ENCODE data around the gene TMEM200A. TPM values are rescaled to one million over a fixed set of nuclear protein-coding genes. Genes with fewer than 3 reads are reported as not detected.

Gene TMEM200A
- total RNA-seq, 1 experiment from 2014 or later: not detected

DNA sequence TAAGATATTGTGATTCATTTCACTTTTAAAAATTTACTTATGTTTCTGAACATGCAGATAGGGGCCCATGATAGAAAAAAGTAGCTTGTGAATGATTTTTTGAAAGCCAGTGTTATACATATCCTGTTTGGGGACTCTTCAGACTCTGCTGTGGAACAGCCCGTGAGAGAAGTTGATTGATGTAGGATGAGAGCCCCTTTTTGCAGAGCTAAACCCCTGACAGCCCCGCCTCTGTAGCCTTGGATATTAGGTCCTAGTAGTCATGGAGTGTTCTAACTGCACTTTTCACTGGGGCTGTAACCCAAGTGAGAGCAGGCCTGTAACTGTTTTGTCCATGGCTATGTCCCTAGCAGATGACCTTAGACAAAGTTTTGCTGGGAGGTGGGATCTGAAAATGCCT, 8.2 kb downstream of the TMEM200A start:
- in situ Hi-C loops (cut with HindIII; ENCODE audit: low sequenced_read_pairs): no loop called here
- DNase-seq (ENCODE audit: low spot score): no peak

GRCh38 chr6:130376936-130377335, 11.1 kb downstream of the TMEM200A start:
- DNase-seq (ENCODE audit: low spot score): no peak
- in situ Hi-C loops (cut with HindIII; ENCODE audit: low sequenced_read_pairs): no loop called here

GRCh38 chr6:130377371-130377770, 11.6 kb downstream of the TMEM200A start:
- no peak for DNase-seq (ENCODE audit: low spot score)
- in situ Hi-C loops (cut with HindIII; ENCODE audit: low sequenced_read_pairs): no loop called here

- in situ Hi-C loops (cut with HindIII; ENCODE audit: low sequenced_read_pairs): no loop called here
- DNase-seq (ENCODE audit: low spot score): no peak
These were observed 12.1 kb downstream of the TMEM200A start for GRCh38 chr6:130377915-130378314.

GRCh38 chr6:130379223-130379622, 13.4 kb downstream of the TMEM200A start:
- DNase-seq (ENCODE audit: low spot score): no peak
- in situ Hi-C loops (cut with HindIII; ENCODE audit: low sequenced_read_pairs): no loop called here

- in situ Hi-C loops (cut with HindIII; ENCODE audit: low sequenced_read_pairs): no loop called here
- DNase-seq (ENCODE audit: low spot score): no peak
These were observed 15.2 kb downstream of the TMEM200A start for GRCh38 chr6:130381012-130381411.

DNA sequence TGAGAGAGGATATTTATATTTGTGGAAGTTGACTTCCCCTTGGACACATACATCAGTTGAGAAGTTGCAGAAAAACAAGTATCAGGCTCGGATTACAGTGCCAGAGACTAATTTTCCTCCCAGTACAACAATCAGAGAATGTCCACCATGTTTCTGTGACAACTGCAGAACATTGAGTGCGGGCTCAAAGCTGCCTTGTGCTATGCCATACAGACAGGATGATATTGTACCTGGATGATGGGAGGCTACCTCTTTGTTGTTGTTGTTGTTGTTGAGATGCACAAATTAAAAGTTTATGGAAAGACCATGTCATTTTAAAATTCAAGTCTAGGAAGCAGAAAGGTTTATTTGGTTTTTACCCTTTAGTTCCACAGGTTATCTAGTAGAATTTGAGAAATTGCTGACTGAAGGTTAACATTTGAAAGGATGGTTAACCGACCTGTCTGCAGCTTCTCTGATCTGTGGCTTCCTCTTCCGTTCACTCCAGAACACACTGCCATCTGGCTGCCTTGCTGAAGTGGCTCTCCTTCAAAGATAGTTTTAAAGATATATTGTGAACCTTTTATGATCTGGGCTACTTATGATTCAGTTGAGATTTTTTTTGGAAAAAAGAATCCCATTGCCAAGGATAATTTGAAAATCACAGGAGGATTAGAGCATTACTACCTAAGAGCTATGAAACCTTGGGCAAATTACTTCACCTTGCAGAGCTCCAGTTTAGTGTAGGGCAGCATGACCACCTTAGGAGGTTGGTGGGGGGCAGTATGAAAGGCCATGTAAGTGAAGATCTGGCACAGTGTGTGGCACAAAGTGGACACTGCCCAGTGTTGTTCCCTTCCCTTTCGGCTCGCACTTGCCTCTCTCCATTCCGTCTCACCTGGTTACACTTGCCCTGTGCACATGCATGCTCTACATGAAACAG, 15.9 kb downstream of the TMEM200A start:
- in situ Hi-C loops (cut with HindIII; ENCODE audit: low sequenced_read_pairs): no loop called here
- no peak for DNase-seq (ENCODE audit: low spot score)

DNA sequence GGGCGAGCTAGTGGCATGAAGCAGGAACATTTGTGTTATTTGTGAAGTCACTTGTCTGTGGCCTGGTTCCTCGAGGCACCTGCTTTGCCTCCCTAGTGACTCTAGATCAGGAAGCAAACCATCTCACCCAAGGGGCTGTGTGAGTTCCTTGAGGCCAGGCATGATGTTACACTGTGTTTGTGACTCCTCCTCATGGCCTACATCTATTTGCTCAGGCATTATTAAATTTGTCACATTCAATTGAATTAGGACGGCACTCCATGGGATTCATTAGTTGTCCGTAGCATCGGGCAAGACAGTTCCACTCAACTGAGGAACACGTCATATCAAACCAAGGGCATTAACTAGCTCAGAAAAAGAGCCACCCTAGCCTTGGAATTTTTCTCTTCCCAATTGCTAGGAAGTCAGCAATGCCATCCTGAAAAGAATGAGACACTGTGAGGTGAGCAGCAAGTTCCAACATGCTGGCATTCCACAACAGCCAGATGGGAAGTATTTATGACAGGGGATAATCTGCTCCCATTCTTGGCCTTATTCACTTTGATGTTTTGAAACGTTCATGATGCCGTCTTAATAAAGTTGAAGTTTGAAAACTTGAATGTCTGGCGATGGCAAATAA, 17.2 kb downstream of the TMEM200A start:
- DNase-seq (ENCODE audit: low spot score): no peak
- in situ Hi-C loops (cut with HindIII; ENCODE audit: low sequenced_read_pairs): no loop called here

DNA sequence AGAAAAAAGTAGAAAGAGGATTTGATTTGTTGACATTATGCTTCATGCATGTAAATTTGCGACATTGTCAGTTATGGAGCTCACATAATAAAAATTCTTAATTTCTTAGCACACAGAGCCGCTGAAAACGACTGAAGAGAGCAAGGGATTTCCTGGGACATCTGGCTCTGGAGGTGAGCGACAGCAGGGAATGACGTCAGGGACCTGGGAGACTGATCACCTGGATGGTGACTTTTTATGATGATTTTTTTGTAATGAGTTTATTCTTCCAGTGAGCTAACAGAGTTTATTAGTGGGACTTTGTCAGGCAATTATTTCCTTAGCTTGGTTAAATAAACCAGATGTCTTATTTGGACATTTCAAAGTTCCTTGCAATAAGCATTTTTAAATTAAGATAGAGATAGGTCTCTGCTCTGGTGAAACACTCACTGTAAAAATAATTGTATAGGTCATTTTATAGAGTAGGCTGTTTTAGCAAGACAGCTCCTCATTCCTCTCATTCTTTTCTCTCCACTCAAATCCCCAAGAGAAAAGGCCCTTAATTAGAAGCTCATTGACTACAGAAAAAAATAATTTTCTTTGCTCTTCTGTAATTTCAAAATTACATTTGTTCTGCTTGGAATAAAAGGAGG, 19.4 kb downstream of the TMEM200A start:
- no peak for DNase-seq (ENCODE audit: low spot score)
- in situ Hi-C loops (cut with HindIII; ENCODE audit: low sequenced_read_pairs): no loop called here

DNA sequence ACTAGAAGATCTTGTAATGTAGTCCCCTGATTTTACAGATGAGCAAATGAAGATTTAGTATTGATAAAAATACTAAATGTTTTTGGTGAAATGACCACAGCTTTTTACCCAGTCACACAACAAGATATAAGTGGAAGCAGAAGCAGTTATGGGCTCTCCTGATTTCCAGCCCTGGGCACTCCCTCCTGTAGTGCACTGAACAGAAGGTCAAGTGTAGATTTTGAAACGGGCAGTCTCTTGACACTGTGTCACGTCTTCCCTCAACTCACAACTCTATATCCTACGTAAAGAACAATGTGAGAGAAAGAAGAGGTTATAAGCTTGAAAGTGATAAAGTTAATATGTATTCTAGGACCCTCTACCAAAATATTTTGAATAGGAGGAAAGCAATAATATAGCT, 23.3 kb downstream of the TMEM200A start:
- in situ Hi-C loops (cut with HindIII; ENCODE audit: low sequenced_read_pairs): no loop called here
- DNase-seq (ENCODE audit: low spot score): no peak

- in situ Hi-C loops (cut with HindIII; ENCODE audit: low sequenced_read_pairs): no loop called here
- no peak for DNase-seq (ENCODE audit: low spot score)
These were observed 25.1 kb downstream of the TMEM200A start for GRCh38 chr6:130390890-130391289.

GRCh38 chr6:130393306-130393705, 27.5 kb downstream of the TMEM200A start:
- no peak for DNase-seq (ENCODE audit: low spot score)
- in situ Hi-C loops (cut with HindIII; ENCODE audit: low sequenced_read_pairs): no loop called here

DNA sequence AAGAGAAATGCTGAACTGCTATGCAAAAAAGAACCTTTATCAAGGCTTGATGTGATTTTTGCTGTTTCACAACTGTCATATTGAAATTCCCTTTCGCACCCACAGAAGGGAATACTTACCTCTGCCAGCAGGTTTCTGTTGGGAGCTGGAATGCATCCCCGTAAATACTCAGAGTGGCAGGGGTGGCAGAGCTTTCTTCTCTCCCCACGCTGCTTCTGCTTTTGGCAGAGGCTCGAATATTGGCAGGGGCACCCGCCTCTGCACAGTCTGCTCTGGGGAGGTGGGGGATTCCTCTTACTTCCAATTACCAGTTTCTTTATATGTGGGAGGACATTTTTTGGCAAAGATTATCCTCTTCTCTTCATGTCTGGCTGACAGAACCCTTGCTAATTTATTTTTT, 28.4 kb downstream of the TMEM200A start:
- in situ Hi-C loops (cut with HindIII; ENCODE audit: low sequenced_read_pairs): no loop called here
- peak; percentile 11 for DNase-seq (ENCODE audit: low spot score)

DNA sequence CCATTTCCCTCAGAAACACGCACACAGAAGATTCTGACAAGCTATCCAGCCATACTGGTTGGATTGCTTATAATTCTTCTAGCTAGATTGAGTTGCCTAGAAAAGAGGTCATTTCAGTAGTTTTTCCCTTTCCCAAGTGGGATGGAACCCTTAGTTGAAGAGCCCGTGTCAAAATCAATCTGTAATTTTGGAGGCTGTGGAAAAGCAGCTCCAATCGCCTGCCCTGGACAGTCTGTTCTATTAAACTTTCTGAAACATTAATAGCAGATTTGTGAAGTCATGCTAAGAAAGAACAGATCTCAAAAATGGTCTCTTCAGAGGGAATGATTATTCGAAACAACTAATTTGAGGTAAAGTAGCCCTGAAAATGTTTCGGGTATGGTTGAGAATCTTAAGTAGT, 29.3 kb downstream of the TMEM200A start:
- in situ Hi-C loops (cut with HindIII; ENCODE audit: low sequenced_read_pairs): no loop called here
- no peak for DNase-seq (ENCODE audit: low spot score)

- DNase-seq (ENCODE audit: low spot score): no peak
- in situ Hi-C loops (cut with HindIII; ENCODE audit: low sequenced_read_pairs): no loop called here
These were observed 30.9 kb downstream of the TMEM200A start for GRCh38 chr6:130396722-130397121.

DNA sequence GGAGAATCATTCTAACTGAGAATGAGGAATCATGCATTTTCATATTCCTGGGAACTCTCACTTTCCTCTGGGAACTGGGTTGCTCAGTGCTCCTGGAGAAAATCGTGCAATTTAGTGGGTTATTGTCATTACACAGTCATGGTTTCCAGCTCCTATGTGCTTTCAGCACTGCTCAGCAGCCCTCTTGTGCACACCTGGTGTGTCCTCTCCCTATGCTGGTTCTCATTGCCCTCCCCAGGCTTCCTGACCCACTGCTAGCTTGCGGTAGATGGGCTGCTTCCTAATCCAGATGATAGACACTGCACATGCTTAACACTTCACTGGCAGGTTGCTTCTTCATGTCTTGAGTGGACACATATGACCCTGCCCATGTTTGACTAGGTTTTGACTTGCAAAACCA, 39.7 kb downstream of the TMEM200A start:
- DNase-seq (ENCODE audit: low spot score): no peak
- in situ Hi-C loops (cut with HindIII; ENCODE audit: low sequenced_read_pairs): no loop called here

DNA sequence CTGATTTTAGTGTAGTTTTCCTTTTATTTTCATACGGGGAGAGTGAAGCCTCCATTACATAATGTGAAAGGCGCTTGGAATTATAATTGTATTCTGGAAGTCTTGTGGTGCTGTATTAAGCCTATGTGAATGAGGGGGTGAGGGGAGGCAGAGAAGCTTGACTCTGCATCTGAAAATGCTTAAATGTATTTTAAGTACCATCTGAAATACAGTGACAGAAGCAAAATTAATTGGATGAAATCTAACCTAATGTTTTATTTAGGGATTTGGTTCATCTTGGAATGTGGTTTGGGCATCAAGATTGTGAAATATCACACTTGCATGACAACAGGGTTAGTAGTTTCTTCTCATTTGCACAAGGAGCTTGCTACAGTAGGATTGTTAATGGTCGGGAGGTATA, 41.2 kb downstream of the TMEM200A start:
- in situ Hi-C loops (cut with HindIII; ENCODE audit: low sequenced_read_pairs): no loop called here
- DNase-seq (ENCODE audit: low spot score): no peak

DNA sequence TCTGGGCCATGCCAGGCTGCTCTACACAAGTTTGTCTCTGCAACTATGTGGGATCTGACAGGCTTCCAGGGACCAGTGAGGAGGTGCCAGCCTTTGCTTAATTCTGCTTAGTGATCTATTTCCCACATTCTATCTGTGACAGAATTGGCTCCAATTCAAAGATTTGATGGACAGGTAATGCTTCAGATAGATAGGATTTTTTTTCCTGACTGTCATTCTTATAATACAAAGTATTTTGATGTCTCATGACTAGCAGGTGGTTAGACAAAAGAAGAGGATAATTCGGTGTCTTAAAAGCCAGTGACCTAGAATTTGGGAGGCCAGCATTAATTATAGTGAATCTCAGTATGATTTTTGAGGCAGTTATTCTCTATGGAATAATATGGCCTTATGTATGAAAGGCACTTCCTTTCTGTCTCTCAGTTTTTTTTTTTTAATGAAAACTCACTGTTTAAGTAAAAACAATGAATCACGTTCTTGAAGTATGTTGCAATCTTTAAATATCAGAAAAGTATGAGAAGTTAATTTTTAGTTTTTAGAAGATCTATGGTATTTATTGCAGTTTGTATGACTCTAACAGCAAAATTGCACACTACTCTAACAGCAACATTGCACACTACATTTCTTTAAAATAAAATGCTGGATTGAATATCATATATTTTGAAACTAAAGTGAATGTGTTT, 43.7 kb downstream of the TMEM200A start:
- DNase-seq (ENCODE audit: low spot score): no peak
- in situ Hi-C loops (cut with HindIII; ENCODE audit: low sequenced_read_pairs): no loop called here

DNA sequence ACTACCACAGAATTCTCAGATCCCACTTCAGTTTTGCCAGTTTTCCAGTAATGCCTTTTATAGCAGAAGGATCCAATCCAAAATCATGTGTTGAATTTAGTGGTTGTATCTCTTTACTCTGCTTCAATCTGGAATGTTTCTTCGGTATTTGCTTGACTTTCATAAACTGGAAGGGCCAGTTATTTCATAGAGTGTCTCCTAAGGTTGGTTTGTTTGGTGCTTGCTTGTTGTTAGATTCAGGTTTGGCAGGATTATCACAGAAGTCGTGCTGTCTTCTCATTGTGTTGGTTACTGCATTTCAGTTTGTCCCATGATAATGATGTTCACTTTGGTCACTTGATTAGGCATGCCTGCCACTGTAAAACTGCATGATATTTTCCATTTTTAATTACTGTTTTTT, 45.7 kb downstream of the TMEM200A start:
- in situ Hi-C loops (cut with HindIII; ENCODE audit: low sequenced_read_pairs): no loop called here
- no peak for DNase-seq (ENCODE audit: low spot score)
